GM23338 (cell line): Measurements from ENCODE around the gene ETFB. TPM values are rescaled to one million over a fixed set of nuclear protein-coding genes. Genes with fewer than 3 reads are reported as not detected.

Source experiments
- ATAC-seq: fragments of 200-7000 bp; cut with Tn5 transposase; 3 replicates; pipeline ENCODE4 v1.9.1; 2020
- DNase-seq: peaks from one replicate; pipeline ENCODE4 v3.0.0-alpha.2; 2015; ENCODE audit warnings: low spot score
- H2AFZ ChIP-seq: fragments of 200-600 bp; sonication (generic); 2 replicates; pipeline ENCODE4 v1.8.0; 2016; ENCODE audit warnings: antibody characterized with exemption, mild to moderate bottlenecking, moderate library complexity
- H3F3A ChIP-seq: fragments of 200-600 bp; sonication (generic); replicated peaks from 2 replicates; pipeline ENCODE4 v1.8.0; 2017; ENCODE audit warnings: antibody characterized with exemption, mixed run types, low read depth
- H3K27ac ChIP-seq: fragments of 200-600 bp; sonication (generic); 2 replicates; pipeline ENCODE4 v1.6.1; 2016; ENCODE audit warnings: low read depth
- H3K27me3 ChIP-seq: fragments of 200-600 bp; sonication (generic); 2 replicates; pipeline ENCODE4 v1.8.0; 2016; ENCODE audit warnings: mild to moderate bottlenecking, mixed run types, moderate library complexity; ENCODE audit not compliant: insufficient read depth
- H3K36me3 ChIP-seq: fragments of 200-600 bp; sonication (generic); 2 replicates; pipeline ENCODE4 v1.8.0; 2016; ENCODE audit warnings: mild to moderate bottlenecking; ENCODE audit not compliant: insufficient read depth
- H3K4me1 ChIP-seq: fragments of 200-600 bp; sonication (generic); 2 replicates; pipeline ENCODE4 v1.8.0; 2016; ENCODE audit warnings: mild to moderate bottlenecking, moderate library complexity; ENCODE audit not compliant: insufficient read depth
- H3K4me2 ChIP-seq: fragments of 200-600 bp; sonication (generic); 2 replicates; pipeline ENCODE4 v1.7.1; 2017; ENCODE audit warnings: mixed run types
- H3K4me3 ChIP-seq: fragments of 200-600 bp; sonication (generic); 2 replicates; pipeline ENCODE4 v1.6.1; 2016; ENCODE audit warnings: mixed run types
- H3K79me2 ChIP-seq: fragments of 200-600 bp; sonication (generic); replicated peaks from 2 replicates; pipeline ENCODE4 v1.8.0; 2017; ENCODE audit warnings: mild to moderate bottlenecking; ENCODE audit not compliant: insufficient read depth
- H3K9me2 ChIP-seq: fragments of 200-600 bp; sonication (generic); 2 replicates; pipeline ENCODE4 v1.8.0; 2017; ENCODE audit not compliant: insufficient read depth
- H4K20me1 ChIP-seq: fragments of 200-600 bp; sonication (generic); replicated peaks from 2 replicates; pipeline ENCODE4 v1.8.0; 2017; ENCODE audit warnings: mild to moderate bottlenecking; ENCODE audit not compliant: insufficient read depth
- H3K27ac Mint-ChIP-seq: 2 replicates; pipeline ENCODE4 v1.8.0; 2020; ENCODE audit warnings: inconsistent platforms, mild to moderate bottlenecking, moderate library complexity, mixed read lengths
- H3K27me3 Mint-ChIP-seq: 3 replicates; pipeline ENCODE4 v1.8.0; 2022; ENCODE audit warnings: low read depth, mild to moderate bottlenecking, moderate library complexity, mixed read lengths, inconsistent platforms; ENCODE audit not compliant: insufficient read depth, poor library complexity
- H3K36me3 Mint-ChIP-seq: 3 replicates; pipeline ENCODE4 v1.8.0; 2021; ENCODE audit warnings: low read depth, mild to moderate bottlenecking, inconsistent platforms, moderate library complexity, mixed read lengths
- H3K4me1 Mint-ChIP-seq: 3 replicates; pipeline ENCODE4 v1.8.0; 2020; ENCODE audit warnings: mild to moderate bottlenecking, inconsistent platforms, mixed read lengths
- H3K4me3 Mint-ChIP-seq: 3 replicates; pipeline ENCODE4 v1.8.0; 2021; ENCODE audit warnings: moderate library complexity, mild to moderate bottlenecking, inconsistent platforms, mixed read lengths
- H3K9me3 Mint-ChIP-seq: 3 replicates; pipeline ENCODE4 v1.8.0; 2020; ENCODE audit warnings: moderate library complexity, mild to moderate bottlenecking, inconsistent platforms, mixed read lengths
- CREB1 ChIP-seq: fragments of 250-450 bp; sonication (Bioruptor Pico); IDR thresholded peaks from 2 replicates; pipeline ENCODE4 v1.5.0; 2020; ENCODE audit warnings: low read depth, mild to moderate bottlenecking, moderate library complexity
- CTCF ChIP-seq, 2 experiments: fragments of 200-600 bp in 1 of 2; sonication (generic) in 1 of 2; conservative IDR thresholded peaks; 2 replicates each; pipeline versions ENCODE4 v1.5.1 to v1.6.1; 2016 to 2017; ENCODE audit warnings: antibody characterized with exemption in 2 of 2, low read depth in 2 of 2, mild to moderate bottlenecking in 2 of 2, moderate library complexity in 1 of 2
- ETS1 ChIP-seq: IDR thresholded peaks from 2 replicates; pipeline ENCODE4 v1.6.1; 2016; ENCODE audit warnings: antibody characterized with exemption
- EZH2 ChIP-seq: fragments of 200-600 bp; sonication (generic); IDR thresholded peaks from one replicate; pipeline ENCODE4 v1.8.0; 2017; ENCODE audit warnings: antibody characterized with exemption, mild to moderate bottlenecking, low read depth; ENCODE audit not compliant: unreplicated experiment
- EZH2phosphoT487 ChIP-seq: fragments of 200-600 bp; sonication (generic); IDR thresholded peaks from one replicate; pipeline ENCODE4 v1.8.1; 2018; ENCODE audit warnings: antibody characterized with exemption; ENCODE audit not compliant: unreplicated experiment
- JUNB ChIP-seq: IDR thresholded peaks from one replicate; pipeline ENCODE4 v1.6.1; 2016; ENCODE audit warnings: antibody characterized with exemption; ENCODE audit not compliant: unreplicated experiment
- NANOG ChIP-seq: IDR thresholded peaks from 2 replicates; pipeline ENCODE4 v1.6.1; 2016; ENCODE audit warnings: antibody characterized with exemption, borderline replicate concordance
- POLR2AphosphoS5 ChIP-seq: IDR thresholded peaks from 2 replicates; pipeline ENCODE4 v1.6.1; 2016; ENCODE audit warnings: antibody characterized with exemption, low read depth
- REST ChIP-seq: IDR thresholded peaks from one replicate; pipeline ENCODE4 v1.6.1; 2018; ENCODE audit warnings: antibody characterized with exemption; ENCODE audit not compliant: unreplicated experiment
- STAT1 ChIP-seq: IDR thresholded peaks from one replicate; pipeline ENCODE4 v1.6.1; 2016; ENCODE audit warnings: antibody characterized with exemption; ENCODE audit not compliant: unreplicated experiment
- ZNF114 ChIP-seq: fragments of 250-450 bp; sonication (Bioruptor Pico); IDR thresholded peaks from 2 replicates; pipeline ENCODE4 v1.5.0; 2020; ENCODE audit warnings: mild to moderate bottlenecking, moderate library complexity
- ZNF331 ChIP-seq: fragments of 250-450 bp; sonication (Bioruptor Pico); IDR thresholded peaks from 2 replicates; pipeline ENCODE4 v1.5.0; 2020; ENCODE audit warnings: low read depth, mild to moderate bottlenecking, moderate library complexity
- polyA plus RNA-seq: library from polyadenylated mRNA; unstranded; fragments of >200 nt; fragmentation: Nextera tagmentation; extraction: Ambion mirVana; gene quantifications from 2 replicates; pipeline ENCODE4 v1.2.1, GENCODE V29; 2016
- total RNA-seq: library from RNA; depleted of rRNA; stranded (reverse); fragments of >200 nt; shearing (Covaris generic); gene quantifications from 2 replicates; pipeline ENCODE4 v1.2.3, GENCODE V29; 2014

The ETFB gene
- total and polyA plus RNA-seq, 2 experiments from 2014 or later = 37.3 to 63.4 TPM

- Histone ChIP-seq H2AFZ (no peak overlapping the region), H3K27ac (no peak overlapping the region), H3K79me2 (no peaks in the 10 kb centered on the region), H3K27me3 (no peaks in the 10 kb centered on the region), H3F3A (peaks cover 2% of the 10 kb centered on the region; the same call in 1 of the 2 replicates), H3K4me1 (peaks cover under 1% of the 10 kb centered on the region), H3K9me2 (no peaks in the 10 kb centered on the region), H4K20me1 (no peaks in the 10 kb centered on the region), H3K4me3 (no peak overlapping the region), H3K36me3 (no peaks in the 10 kb centered on the region), H3K4me2 (no peak overlapping the region)
- no peak for DNase-seq
- no peak overlapping the region for H3K4me3 Mint-ChIP-seq
- no peaks in the 10 kb centered on the region for H3K27me3 Mint-ChIP-seq
- H3K9me3 Mint-ChIP-seq = peaks cover 13% of the 10 kb centered on the region
- peaks cover 9% of the 10 kb centered on the region for H3K4me1 Mint-ChIP-seq
- TF ChIP-seq JUNB = no peak
- TF ChIP-seq NANOG = no peak
- no peak for TF ChIP-seq REST
- TF ChIP-seq CTCF (conservative IDR thresholded peaks at IDR 0.05; ENCODE audit: low read depth in 2 of 2) = no peak
- no peak for TF ChIP-seq EZH2phosphoT487
- no peak for TF ChIP-seq ZNF331
- no peak for TF ChIP-seq ZNF114 (CRISPR knock-in tag)
- TF ChIP-seq CREB1 = no peak
- no peak for TF ChIP-seq EZH2
- no peak for TF ChIP-seq STAT1
- H3K27ac Mint-ChIP-seq = no peak overlapping the region
- ATAC-seq = no peak
- H3K36me3 Mint-ChIP-seq = peaks cover 4% of the 10 kb centered on the region; the same call in 1 of the 3 replicates
Observed at GRCh38 chr19:51301266-51301665, 64.9 kb downstream of the ETFB start.

GRCh38 chr19:51297406-51297805 lies 68.8 kb downstream of the ETFB start:
- H3K4me1 ChIP-seq = peaks cover 39% of the 10 kb centered on the region
- Mint-ChIP-seq H3K27me3 (peaks cover 11% of the 10 kb centered on the region), H3K36me3 (no peaks in the 10 kb centered on the region), H3K4me3 (no peak overlapping the region), H3K9me3 (no peaks in the 10 kb centered on the region; the same call in 2 of the 3 replicates), H3K27ac (no peak overlapping the region), H3K4me1 (peaks cover 47% of the 10 kb centered on the region)
- H2AFZ ChIP-seq = no peak overlapping the region
- H3K4me2 ChIP-seq = no peak overlapping the region
- H3F3A ChIP-seq = peaks cover 2% of the 10 kb centered on the region; the same call in 1 of the 2 replicates
- H3K79me2 ChIP-seq = no peaks in the 10 kb centered on the region
- no peak overlapping the region for H3K4me3 ChIP-seq
- no peak overlapping the region for H3K27ac ChIP-seq
- no peaks in the 10 kb centered on the region for H3K36me3 ChIP-seq
- DNase-seq (no peak), ATAC-seq (no peak)
- H3K9me2 ChIP-seq = no peaks in the 10 kb centered on the region
- no peaks in the 10 kb centered on the region for H3K27me3 ChIP-seq
- no peaks in the 10 kb centered on the region for H4K20me1 ChIP-seq
- TF ChIP-seq ZNF114 (CRISPR knock-in tag) = no peak
- TF ChIP-seq CTCF (conservative IDR thresholded peaks at IDR 0.05; ENCODE audit: low read depth in 2 of 2) = no peak
- TF ChIP-seq STAT1 = no peak
- no peak for TF ChIP-seq ETS1
- TF ChIP-seq ZNF331 = no peak
- TF ChIP-seq NANOG = no peak
- TF ChIP-seq POLR2AphosphoS5 = no peak
- no peak for TF ChIP-seq EZH2phosphoT487
- no peak for TF ChIP-seq EZH2
- TF ChIP-seq REST = no peak
- no peak for TF ChIP-seq JUNB
